ENCODE results near the gene ADGRV1.
A peak's percentile ranks its signal among the peaks of the same experiment; 100 is the strongest.
"Not testable (repeated sequence)": the region's sequence is repeated elsewhere in the genome, so short reads cannot be mapped to it uniquely, and the experiment has no call there.

ADGRV1 gene

DNA sequence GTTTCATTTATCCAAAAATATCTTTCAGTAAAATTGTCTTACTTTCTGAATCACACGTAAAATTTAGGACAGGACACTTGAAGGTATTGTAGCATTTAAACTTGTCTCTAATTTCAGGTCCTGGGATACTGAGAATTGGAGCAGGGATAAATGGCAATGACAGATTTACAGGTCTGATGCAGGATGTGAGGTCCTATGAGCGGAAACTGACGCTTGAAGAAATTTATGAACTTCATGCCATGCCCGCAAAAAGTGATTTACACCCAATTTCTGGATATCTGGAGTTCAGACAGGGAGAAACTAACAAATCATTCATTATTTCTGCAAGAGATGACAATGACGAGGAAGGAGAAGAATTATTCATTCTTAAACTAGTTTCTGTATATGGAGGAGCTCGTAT lies 99.2 kb downstream of the ADGRV1 start:
- no peak for DNase-seq

- DNase-seq: no peak
These were observed 100.0 kb downstream of the ADGRV1 start for GRCh38 chr5:90658620-90659019.

DNA sequence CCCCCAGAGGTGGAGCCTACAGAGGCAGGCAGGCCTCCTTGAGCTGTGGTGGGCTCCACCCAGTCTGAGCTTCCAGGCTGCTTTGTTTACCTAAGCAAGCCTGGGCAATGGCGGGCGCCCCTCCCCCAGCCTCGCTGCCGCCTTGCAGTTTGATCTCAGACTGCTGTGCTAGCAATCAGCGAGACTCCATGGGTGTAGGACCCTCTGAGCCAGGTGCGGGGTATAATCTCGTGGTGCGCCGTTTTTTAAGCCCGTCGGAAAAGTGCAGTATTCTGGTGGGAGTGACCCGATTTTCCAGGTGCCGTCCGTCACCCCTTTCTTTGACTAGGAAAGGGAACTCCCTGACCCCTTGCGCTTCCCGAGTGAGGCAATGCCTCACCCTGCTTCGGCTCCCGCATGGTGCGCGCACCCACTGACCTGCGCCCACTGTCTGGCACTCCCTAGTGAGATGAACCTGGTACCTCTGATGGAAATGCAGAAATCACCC lies 109.5 kb downstream of the ADGRV1 start:
- DNase-seq: not testable (repeated sequence)

GRCh38 chr5:90675222-90675621 lies 116.6 kb downstream of the ADGRV1 start:
- no peak for DNase-seq

- DNase-seq: no peak
These were observed 122.4 kb downstream of the ADGRV1 start for GRCh38 chr5:90680921-90681563.

DNA sequence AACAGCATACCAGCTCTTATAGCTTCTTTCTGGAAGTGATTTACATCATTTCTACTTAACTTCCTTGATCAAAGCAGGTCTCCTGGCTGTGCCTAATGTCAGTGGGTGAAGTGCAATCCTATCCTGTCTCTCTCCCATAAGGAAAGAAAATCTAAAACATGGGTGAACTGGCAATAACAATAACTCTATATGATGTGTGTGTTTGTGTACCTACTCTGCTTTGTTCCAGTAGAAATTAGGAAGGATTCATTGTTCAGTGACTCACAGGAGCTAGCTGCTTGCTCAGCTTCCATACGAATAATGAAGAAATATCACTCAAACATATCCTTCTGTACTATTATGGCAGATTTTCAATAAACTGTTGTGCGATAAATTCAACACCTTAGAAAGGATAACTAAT lies 123.7 kb downstream of the ADGRV1 start:
- DNase-seq: no peak

DNA sequence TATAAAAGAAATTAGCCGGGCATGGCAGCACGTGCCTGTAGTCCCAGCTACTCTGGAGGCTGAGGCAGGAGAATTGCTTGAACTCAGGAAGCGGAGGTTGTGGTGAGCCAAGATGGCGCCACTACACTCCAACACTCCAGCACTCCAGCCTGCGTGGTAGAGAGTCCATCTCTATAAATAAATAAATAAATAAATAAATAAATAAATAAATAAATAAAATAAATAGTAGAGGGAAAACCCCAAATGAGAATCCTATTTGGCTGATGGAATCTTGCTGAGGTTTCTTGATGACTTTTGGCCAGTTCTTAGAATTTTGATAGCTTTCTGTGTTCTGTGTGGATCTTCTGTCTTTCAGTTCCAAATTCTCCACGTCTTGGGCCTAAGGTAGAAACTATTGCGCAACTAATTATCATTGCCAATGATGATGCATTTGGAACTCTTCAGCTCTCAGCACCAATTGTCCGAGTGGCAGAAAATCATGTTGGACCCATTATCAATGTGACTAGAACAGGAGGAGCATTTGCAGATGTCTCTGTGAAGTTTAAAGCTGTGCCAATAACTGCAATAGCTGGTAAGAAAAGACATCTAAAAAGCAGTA lies 126.9 kb downstream of the ADGRV1 start:
- DNase-seq: no peak

DNA sequence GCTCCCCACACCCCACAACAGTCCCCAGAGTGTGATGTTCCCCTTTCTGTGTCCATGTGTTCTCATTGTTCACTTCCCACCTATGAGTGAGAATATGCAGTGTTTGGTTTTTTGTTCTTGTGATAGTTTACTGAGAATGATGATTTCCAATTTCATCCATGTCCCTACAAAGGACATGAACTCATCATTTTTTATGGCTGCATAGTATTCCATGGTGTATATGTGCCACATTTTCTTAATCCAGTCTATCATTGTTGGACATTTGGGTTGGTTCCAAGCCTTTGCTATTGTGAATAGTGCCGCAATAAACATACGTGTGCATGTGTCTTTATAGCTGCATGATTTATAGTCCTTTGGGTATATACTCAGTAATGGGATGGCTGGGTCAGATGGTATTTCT lies 127.8 kb downstream of the ADGRV1 start:
- DNase-seq: not testable (repeated sequence)

DNA sequence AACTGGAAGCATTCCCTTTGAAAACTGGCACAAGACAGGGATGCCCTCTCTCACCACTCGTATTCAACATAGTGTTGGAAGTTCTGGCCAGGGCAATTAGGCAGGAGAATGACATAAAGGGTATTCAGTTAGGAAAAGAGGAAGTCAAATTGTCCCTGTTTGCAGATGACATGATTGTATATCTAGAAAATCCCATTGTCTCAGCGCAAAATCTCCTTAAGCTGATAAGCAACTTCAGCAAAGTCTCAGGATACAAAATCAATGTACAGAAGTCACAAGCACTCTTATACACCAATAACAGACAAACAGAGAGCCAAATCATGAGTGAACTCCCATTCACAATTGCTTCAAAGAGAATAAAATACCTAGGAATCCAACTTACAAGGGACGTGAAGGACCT lies 128.9 kb downstream of the ADGRV1 start:
- not testable (repeated sequence) for DNase-seq

GRCh38 chr5:90689064-90689463 lies 130.5 kb downstream of the ADGRV1 start:
- DNase-seq: no peak

DNA sequence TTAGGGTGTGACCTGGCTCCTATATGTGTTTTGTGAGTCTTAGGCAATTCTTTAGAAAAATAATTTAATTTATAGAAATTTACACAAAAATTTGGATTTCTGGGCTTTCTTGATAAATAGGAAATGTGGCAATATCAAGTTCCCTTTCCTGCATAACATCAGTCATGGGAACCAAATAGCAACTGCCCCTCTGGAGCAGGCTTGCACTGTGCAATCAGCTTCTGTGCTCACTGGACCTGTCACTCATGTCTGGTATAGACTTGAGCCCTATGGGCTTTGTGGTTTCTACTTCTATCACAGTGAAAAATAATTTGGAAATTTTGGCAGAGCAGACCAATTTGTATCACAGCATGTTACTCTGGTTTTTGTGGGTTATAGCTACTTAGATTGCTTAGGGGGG lies 131.7 kb downstream of the ADGRV1 start:
- no peak for DNase-seq

DNA sequence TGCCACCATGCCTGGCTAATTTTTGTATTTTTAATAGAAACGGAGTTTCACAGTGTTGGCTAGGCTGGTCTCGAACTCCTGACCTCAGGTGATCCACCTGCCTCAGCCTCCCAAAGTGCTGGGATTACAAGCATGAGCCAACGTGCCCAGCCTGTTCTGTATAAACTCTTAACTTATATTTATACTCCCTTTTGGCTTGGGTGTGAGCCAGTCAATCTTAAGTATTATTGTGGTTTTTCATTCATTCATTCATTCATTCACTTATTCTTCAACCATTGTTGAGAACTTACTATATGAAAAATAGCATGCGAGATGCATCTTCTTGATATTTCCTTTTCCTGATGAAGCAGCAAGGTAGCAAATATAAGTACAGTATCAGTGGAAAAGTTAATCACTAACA lies 132.9 kb downstream of the ADGRV1 start:
- no peak for DNase-seq

DNA sequence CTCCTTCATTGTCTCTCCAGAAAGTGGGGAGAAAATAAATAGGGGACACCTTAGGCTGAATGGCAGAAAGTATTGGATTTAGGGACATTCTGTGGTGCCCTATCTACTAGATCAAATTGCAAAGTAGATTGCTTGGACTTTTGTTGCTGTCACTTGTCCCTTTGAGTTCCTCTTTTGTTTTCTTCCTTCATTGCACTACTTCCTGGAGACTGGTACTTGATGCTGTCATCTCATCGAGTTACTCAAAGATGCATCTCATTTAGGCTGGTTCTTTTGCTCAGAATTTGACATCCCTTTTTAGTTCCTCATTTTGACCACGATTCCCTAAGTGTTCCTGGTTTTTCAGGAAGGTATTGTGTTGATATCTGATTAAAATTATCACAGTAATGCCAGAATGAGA lies 137.6 kb downstream of the ADGRV1 start:
- no peak for DNase-seq

- no peak for DNase-seq
These were observed 141.7 kb downstream of the ADGRV1 start for GRCh38 chr5:90700299-90700698.

GRCh38 chr5:90703932-90704331 lies 145.3 kb downstream of the ADGRV1 start:
- DNase-seq: no peak

DNA sequence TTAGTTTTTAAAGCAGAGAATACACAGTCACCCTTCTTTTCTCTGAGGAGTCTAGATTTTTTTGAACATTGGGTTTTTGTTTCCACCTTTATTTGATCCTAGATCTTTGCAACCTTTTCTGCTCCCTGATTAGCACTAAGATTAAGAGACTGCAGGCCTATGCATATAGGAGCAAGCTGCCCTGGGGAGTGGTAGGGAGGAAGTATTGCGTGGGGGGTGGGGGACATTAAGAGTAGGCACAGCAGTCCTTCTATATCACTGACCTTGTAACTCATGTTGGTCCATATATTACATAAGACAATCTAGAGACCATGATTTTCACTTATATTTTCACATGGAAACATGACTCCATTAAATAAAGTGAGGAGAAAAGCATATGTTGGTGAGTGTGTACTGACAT lies 149.1 kb downstream of the ADGRV1 start:
- DNase-seq: no peak

GRCh38 chr5:90709323-90710155 lies 150.9 kb downstream of the ADGRV1 start:
- DNase-seq: peak; percentile 25

- no peak for DNase-seq
These were observed 159.8 kb downstream of the ADGRV1 start for GRCh38 chr5:90718387-90718786.

- no peak for DNase-seq
These were observed 181.0 kb downstream of the ADGRV1 start for GRCh38 chr5:90739567-90739966.

GRCh38 chr5:90740244-90740799 lies 181.7 kb downstream of the ADGRV1 start:
- DNase-seq: no peak

DNA sequence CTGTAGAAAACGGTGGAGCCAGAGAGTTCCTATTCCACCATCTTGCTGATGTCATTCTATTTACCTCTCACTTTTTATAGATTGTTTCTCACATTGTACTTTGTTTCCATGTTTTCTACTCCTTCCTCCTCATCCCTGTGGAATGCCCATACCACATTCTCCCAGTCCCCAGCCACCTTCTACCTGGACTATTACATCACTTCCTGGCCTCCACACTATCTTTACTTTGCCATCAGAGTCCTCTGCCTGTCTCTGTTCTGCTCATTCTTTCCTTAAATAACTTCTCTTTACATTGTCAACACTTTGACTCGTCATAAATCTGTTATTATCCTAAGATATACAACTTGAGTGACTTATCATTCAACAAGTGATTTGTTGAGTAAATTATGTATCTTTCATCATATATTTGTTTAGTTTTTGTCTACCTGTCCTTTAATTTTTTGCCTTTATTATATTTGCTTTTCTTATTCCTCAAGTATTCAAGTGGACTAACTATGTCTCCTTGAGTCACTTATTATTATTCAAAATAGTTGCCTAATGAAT lies 182.5 kb downstream of the ADGRV1 start:
- no peak for DNase-seq

DNA sequence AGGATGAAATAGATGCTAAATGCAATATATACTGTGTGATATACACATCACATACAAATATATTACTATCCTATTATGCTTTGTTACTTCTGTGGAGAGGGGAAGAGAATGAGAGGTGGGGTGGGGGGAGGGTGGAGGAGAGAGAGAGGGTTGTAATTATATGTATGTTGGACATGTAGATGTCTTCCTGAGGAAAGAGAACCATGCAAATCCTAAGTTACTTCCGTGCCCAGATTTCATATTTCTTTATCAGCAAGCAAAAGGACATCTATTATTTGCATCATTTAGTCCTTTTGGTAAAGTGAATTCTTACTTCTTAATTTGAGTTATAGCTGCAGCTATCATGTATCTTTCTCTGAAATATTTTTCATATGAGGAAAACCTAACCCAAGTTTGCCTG lies 187.5 kb downstream of the ADGRV1 start:
- no peak for DNase-seq

- no peak for DNase-seq
These were observed 188.6 kb downstream of the ADGRV1 start for GRCh38 chr5:90747175-90747574.
